PC-3 (cell line): ENCODE measurements around the gene SLC38A6. TPM values are rescaled to one million over a fixed set of nuclear protein-coding genes. Genes with fewer than 3 reads are reported as not detected.

Source experiments
- ATAC-seq: fragments of 200-7000 bp; cut with Tn5 transposase; 2 replicates; pipeline ENCODE4 v1.9.1; 2020; ENCODE audit warnings: mild to moderate bottlenecking, moderate library complexity
- BruUV-seq: library from RNA; stranded (reverse); fragments of 400-500 nt; replicated peaks from 2 replicates; lab custom pipeline; 2021; lab: Mats Ljungman, UMichigan
- CTCF ChIA-PET: fragments of 300-600 bp; sonication (Branson Sonifier 250); formaldehyde crosslinking; loops from one replicate; lab custom pipeline; 2022; ENCODE audit warnings: antibody characterized with exemption; lab: Charles Lee
- POLR2A ChIA-PET: fragments of 300-600 bp; sonication (Branson Sonifier 250); formaldehyde crosslinking; loops from one replicate; lab custom pipeline; 2022; ENCODE audit warnings: antibody characterized with exemption; ENCODE audit not compliant: unreplicated experiment; lab: Charles Lee
- DNase-seq: peaks from one replicate; pipeline ENCODE4 v3.0.0-alpha.2; 2015
- H2AFZ ChIP-seq: fragments of 300-600 bp; sonication (generic); 2 replicates; pipeline ENCODE4 v1.6.0; 2016; ENCODE audit warnings: antibody characterized with exemption, low read length
- H3F3A ChIP-seq: fragments of 300-600 bp; sonication (generic); one replicate; pipeline ENCODE4 v1.6.0; 2017; ENCODE audit warnings: antibody characterized with exemption, low read length, control low read depth, mild to moderate bottlenecking; ENCODE audit not compliant: unreplicated experiment
- H3K27ac ChIP-seq: fragments of 300-600 bp; sonication (generic); 2 replicates; pipeline ENCODE4 v1.5.1; 2016; ENCODE audit warnings: mild to moderate bottlenecking, low read length
- H3K27me3 ChIP-seq: fragments of 300-600 bp; sonication (generic); 2 replicates; pipeline ENCODE4 v1.6.1; 2016; ENCODE audit warnings: low read length, mixed read lengths
- H3K36me3 ChIP-seq: fragments of 300-600 bp; sonication (generic); 2 replicates; pipeline ENCODE4 v1.6.1; 2016; ENCODE audit warnings: low read depth, mixed run types, low read length, mixed read lengths
- H3K4me1 ChIP-seq: fragments of 300-600 bp; sonication (generic); 2 replicates; pipeline ENCODE4 v1.5.1; 2016; ENCODE audit warnings: low read length; ENCODE audit not compliant: insufficient read depth
- H3K4me2 ChIP-seq: fragments of 300-600 bp; sonication (generic); 2 replicates; pipeline ENCODE4 v1.6.0; 2016; ENCODE audit warnings: low read length
- H3K4me3 ChIP-seq: fragments of 300-600 bp; sonication (generic); 2 replicates; pipeline ENCODE4 v1.5.1; 2016; ENCODE audit warnings: mild to moderate bottlenecking, low read length, mixed read lengths
- H3K79me2 ChIP-seq: fragments of 300-600 bp; sonication (generic); 2 replicates; pipeline ENCODE4 v1.6.1; 2017; ENCODE audit warnings: low read length, mixed read lengths
- H3K9ac ChIP-seq: fragments of 300-600 bp; sonication (generic); 2 replicates; pipeline ENCODE4 v1.6.0; 2016; ENCODE audit warnings: mild to moderate bottlenecking, low read length
- H3K9me2 ChIP-seq: fragments of 300-600 bp; sonication (generic); replicated peaks from 2 replicates; pipeline ENCODE4 v1.6.1; 2016; ENCODE audit warnings: mixed run types, low read length, mixed read lengths
- H3K9me3 ChIP-seq: fragments of 300-600 bp; sonication (generic); 2 replicates; pipeline ENCODE4 v1.6.1; 2016; ENCODE audit warnings: low read length, mixed read lengths
- H4K20me1 ChIP-seq: fragments of 300-600 bp; sonication (generic); 2 replicates; pipeline ENCODE4 v1.6.1; 2016; ENCODE audit warnings: low read length, mixed read lengths
- EZH2 ChIP-seq: fragments of 300-600 bp; sonication (generic); IDR thresholded peaks from one replicate; pipeline ENCODE4 v1.6.1; 2017; ENCODE audit warnings: antibody characterized with exemption, mild to moderate bottlenecking, low read length; ENCODE audit not compliant: unreplicated experiment
- EZH2phosphoT487 ChIP-seq: fragments of 300-600 bp; sonication (generic); IDR thresholded peaks from 2 replicates; pipeline ENCODE4 v1.6.1; 2018; ENCODE audit warnings: mild to moderate bottlenecking, antibody characterized with exemption, low read length, borderline replicate concordance
- intact Hi-C: fragments of 100-400 bp; cut with micrococcal nuclease; formaldehyde crosslinking; loops from 2 replicates; pipeline ENCODE4 v1.9.0; 2023
- total RNA-seq: library from RNA; depleted of rRNA; stranded (reverse); fragments of >200 nt; gene quantifications from 2 replicates; pipeline ENCODE4 v1.2.3, GENCODE V29; 2014
- TF ChIP-seq, protein P1 (sequence below): fragments of 300-600 bp; sonication (generic); conservative IDR thresholded peaks from 2 replicates; pipeline ENCODE4 v1.5.1; 2017; ENCODE audit warnings: antibody characterized with exemption, low read depth, mild to moderate bottlenecking, low read length

Gene SLC38A6
- total RNA-seq, 1 experiment from 2014 or later = 28.0 TPM

DNA sequence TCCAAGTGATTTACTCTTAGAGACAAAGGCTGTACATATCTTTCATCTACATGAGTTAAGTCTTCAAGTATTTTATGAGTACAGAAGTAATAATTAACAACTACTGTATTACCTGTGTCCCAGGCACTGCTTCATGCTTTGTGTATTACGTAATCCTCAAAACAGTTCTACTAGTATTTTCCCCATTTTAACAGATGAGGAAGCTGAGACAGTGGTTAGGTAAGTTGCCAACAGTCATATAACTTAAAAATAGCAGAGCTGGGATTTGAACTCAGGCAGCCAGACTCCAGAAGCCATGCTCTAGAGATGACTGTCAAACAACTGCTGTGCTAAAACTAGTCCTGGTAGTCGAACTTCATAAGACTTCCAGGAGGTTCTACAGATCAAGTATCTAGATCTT lies 10.9 kb upstream of the SLC38A6 start:
- intact Hi-C loops = no loop called here
- ATAC-seq (no peak), DNase-seq (no peak)
- Histone ChIP-seq H3K27me3 (no peaks in the 10 kb centered on the region), H3K9me3 (no peaks in the 10 kb centered on the region), H3K79me2 (no peaks in the 10 kb centered on the region), H3K4me1 (peaks cover 2% of the 10 kb centered on the region; the same call in 1 of the 2 replicates), H3K4me2 (no peak overlapping the region), H3K9ac (no peak overlapping the region), H3K4me3 (no peak overlapping the region), H3F3A (peaks cover 2% of the 10 kb centered on the region), H3K9me2 (no peaks in the 10 kb centered on the region), H3K36me3 (peaks cover 8% of the 10 kb centered on the region; the same call in 1 of the 2 replicates), H2AFZ (no peak overlapping the region), H3K27ac (no peak overlapping the region), H4K20me1 (no peaks in the 10 kb centered on the region)
- no TSS peak for BruUV-seq
- CTCF ChIA-PET = no interaction called here
- POLR2A ChIA-PET = interaction anchor here (0.7 kb wide), 1 partner anchor 51 kb away, joined by 4 read pairs; no protein-coding TSS in a partner anchor
- TF ChIP-seq EZH2phosphoT487 (no peak), EZH2 (no peak)

DNA sequence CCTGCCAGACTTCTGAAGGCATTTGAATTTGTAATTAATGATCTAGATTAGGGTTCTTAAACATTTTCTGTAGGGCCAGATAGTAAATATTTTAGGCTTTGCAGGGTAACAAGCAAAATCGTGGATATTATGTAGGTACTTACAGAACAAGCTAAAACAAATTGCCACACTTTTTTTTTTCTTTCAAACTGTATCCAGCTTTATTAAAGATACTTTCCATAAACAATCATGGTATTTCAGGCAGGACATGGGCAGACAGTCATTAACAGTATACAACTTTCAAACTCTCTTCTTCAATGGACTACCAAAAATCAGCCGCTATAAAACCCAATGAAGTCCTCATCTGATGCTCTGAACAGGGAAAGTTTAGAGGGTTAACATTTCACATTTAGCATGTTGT lies 9.8 kb upstream of the SLC38A6 start:
- Histone ChIP-seq H3K4me1 (no peaks in the 10 kb centered on the region), H3K27ac (no peak overlapping the region), H2AFZ (no peak overlapping the region), H3K9ac (no peak overlapping the region), H3K27me3 (no peaks in the 10 kb centered on the region), H4K20me1 (no peaks in the 10 kb centered on the region), H3K4me3 (no peak overlapping the region), H3F3A (no peaks in the 10 kb centered on the region), H3K79me2 (no peaks in the 10 kb centered on the region), H3K9me2 (no peaks in the 10 kb centered on the region), H3K9me3 (no peaks in the 10 kb centered on the region), H3K4me2 (no peak overlapping the region), H3K36me3 (peaks cover 14% of the 10 kb centered on the region; the same call in 1 of the 2 replicates)
- ChIA-PET CTCF (no interaction called here), POLR2A (no interaction called here)
- intact Hi-C loops = no loop called here
- DNase-seq (no peak), ATAC-seq (no peak)
- TF ChIP-seq EZH2phosphoT487 (no peak), EZH2 (no peak)
- TF ChIP-seq, protein P1, sequence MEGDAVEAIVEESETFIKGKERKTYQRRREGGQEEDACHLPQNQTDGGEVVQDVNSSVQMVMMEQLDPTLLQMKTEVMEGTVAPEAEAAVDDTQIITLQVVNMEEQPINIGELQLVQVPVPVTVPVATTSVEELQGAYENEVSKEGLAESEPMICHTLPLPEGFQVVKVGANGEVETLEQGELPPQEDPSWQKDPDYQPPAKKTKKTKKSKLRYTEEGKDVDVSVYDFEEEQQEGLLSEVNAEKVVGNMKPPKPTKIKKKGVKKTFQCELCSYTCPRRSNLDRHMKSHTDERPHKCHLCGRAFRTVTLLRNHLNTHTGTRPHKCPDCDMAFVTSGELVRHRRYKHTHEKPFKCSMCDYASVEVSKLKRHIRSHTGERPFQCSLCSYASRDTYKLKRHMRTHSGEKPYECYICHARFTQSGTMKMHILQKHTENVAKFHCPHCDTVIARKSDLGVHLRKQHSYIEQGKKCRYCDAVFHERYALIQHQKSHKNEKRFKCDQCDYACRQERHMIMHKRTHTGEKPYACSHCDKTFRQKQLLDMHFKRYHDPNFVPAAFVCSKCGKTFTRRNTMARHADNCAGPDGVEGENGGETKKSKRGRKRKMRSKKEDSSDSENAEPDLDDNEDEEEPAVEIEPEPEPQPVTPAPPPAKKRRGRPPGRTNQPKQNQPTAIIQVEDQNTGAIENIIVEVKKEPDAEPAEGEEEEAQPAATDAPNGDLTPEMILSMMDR = no peak
- no TSS peak for BruUV-seq

DNA sequence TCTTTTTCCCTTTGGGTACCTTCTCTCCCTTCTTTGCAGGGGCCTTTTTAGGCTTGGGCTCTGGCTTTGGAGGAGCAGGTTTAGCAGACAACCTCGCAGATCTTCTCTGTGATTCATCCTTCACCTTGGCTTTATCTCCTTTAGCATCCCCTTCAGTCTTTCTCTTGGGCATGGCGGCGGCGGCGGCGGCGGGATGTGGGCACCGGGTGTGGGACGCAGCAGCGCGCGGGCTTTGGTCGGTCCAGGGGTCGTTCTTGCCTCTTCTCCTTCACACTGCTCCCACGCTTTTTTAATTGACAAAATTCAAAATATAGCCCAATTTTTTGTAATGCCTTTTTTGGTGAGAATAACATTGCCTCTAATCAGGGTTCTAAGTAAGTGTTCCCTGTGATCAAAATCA lies 8.8 kb upstream of the SLC38A6 start:
- no peak overlapping the region for H2AFZ ChIP-seq
- CTCF ChIA-PET = no interaction called here
- H3K36me3 ChIP-seq = peaks cover 20% of the 10 kb centered on the region
- no peak for ATAC-seq
- no peaks in the 10 kb centered on the region for H4K20me1 ChIP-seq
- BruUV-seq = no TSS peak
- intact Hi-C loops = no loop called here
- POLR2A ChIA-PET = interaction anchor here (0.8 kb wide), 1 partner anchor 711 kb away, joined by 3 read pairs; no protein-coding TSS in a partner anchor
- no peaks in the 10 kb centered on the region for H3K9me3 ChIP-seq
- no peak for TF ChIP-seq EZH2
- TF ChIP-seq EZH2phosphoT487 = no peak
- TF ChIP-seq, protein P1 = no peak
- H3K4me2 ChIP-seq = no peak overlapping the region
- no peaks in the 10 kb centered on the region for H3F3A ChIP-seq
- DNase-seq = no peak
- H3K27me3 ChIP-seq = no peaks in the 10 kb centered on the region
- H3K9me2 ChIP-seq = no peaks in the 10 kb centered on the region
- H3K27ac ChIP-seq = no peak overlapping the region
- no peak overlapping the region for H3K4me3 ChIP-seq
- H3K4me1 ChIP-seq = no peaks in the 10 kb centered on the region
- H3K9ac ChIP-seq = no peak overlapping the region
- H3K79me2 ChIP-seq = peaks cover 6% of the 10 kb centered on the region; the same call in 1 of the 2 replicates
